Superior temporal gyrus (tissue), 1 donor: ENCODE measurements around the gene CARNS1.
"Not testable (repeated sequence)": the region's sequence is repeated elsewhere in the genome, so short reads cannot be mapped to it uniquely, and the experiment has no call there.

ENCODE experiments used
- DNase-seq: peaks from one replicate; pipeline ENCODE4 v3.0.0-alpha.2; 2016; ENCODE audit errors: extremely low spot score

CARNS1 gene

DNA sequence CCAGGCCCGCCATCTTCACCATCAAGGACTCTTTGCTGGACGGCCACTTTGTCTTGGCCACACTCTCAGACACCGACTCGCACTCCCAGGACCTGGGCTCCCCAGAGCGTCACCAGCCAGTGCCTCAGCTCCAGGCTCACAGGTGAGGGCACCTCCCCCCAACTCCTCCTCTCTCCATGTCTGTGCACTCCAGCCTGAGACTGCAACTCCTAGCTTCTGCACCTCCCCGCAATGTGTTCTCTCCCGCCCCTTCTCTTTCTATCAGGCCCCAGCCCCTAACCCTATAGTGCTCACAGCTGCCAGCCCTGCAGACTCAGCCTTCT, 19.3 kb upstream of the CARNS1 start:
- DNase-seq = no peak

DNA sequence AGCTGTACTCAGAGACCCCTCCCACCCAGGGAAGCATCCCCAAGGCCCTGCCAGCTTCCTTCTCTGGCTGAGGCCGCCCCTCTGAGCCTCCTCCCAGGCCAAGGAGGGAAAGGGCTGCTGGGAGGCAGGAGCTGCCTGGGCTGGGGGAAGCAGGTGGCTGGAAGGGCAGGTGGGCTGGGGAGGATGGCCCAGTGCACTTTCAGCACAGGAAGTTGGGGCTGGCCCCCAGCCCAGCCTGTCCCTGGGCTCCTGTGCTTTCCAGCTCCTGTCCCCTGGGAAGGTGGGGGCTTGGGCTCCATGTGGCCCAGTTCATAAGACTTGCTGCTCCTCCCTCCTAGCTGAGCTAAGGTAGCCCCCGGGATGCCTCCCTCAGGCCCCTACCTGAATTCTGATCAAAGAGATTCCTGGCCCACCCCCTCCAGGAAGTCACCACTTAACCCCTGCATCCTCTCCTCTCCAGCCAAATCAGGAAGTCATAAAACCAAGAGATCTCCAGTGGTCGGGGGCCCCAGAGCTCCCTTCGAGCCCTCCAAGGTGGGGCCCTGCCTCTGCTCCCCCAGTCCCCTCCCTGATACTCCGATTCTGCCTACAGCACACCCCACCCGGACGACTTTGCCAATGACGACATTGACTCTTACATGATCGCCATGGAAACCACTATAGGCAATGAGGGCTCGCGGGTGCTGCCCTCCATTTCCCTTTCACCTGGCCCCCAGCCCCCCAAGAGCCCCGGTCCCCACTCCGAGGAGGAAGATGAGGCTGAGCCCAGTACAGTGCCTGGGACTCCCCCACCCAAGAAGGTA, 18.7 kb upstream of the CARNS1 start:
- no peak for DNase-seq

DNA sequence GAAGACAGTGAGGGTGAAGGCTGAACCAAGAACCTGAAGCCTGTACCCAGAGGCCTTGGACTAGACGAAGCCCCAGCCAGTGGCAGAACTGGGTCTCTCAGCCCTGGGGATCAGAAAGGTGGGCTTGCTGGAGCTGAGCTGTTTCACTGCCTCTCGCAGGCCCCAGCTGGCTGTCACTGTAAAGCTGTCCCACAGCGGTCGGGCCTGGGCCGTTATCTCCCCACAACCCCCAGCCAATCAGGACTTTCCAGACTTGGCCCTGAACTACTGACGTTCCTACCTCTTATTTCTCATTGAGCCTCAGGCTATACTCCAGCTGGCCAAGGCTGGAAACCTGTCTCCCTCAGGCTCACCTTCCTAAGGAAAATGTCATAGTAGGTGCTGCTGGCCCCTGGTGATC, 17.9 kb upstream of the CARNS1 start:
- no peak for DNase-seq

DNA sequence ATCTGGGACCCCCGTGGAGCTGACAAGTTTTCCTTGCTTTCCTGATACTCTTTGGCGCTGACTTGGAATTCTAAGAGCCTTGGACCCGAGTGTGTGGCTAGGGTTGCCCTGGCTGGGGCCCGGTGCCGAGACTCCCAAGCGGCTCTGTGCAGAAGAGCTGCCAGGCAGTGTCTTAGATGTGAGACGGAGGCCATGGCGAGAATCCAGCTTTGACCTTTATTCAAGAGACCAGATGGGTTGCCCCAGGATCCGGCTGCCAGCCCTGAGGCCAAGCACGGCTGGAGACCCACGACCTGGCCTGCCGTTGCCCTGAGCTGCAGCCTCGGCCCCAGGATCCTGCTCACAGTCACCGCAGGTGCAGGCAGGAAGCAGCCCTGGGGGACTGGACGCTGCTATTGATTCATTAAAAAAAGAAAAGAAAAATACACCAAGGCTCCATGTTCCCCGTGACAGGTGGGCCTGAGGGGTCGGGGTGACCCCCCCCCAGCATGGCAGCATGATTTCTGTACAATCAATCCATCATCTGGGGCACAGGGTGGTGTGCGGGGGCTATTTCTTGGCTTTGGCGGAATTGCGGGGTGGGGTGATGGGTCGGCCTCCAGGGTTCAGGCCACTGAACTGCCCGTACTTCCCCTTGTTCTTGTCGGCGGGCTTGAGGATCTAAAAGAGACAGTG, 17.4 kb upstream of the CARNS1 start:
- DNase-seq = peak; percentile 6

DNA sequence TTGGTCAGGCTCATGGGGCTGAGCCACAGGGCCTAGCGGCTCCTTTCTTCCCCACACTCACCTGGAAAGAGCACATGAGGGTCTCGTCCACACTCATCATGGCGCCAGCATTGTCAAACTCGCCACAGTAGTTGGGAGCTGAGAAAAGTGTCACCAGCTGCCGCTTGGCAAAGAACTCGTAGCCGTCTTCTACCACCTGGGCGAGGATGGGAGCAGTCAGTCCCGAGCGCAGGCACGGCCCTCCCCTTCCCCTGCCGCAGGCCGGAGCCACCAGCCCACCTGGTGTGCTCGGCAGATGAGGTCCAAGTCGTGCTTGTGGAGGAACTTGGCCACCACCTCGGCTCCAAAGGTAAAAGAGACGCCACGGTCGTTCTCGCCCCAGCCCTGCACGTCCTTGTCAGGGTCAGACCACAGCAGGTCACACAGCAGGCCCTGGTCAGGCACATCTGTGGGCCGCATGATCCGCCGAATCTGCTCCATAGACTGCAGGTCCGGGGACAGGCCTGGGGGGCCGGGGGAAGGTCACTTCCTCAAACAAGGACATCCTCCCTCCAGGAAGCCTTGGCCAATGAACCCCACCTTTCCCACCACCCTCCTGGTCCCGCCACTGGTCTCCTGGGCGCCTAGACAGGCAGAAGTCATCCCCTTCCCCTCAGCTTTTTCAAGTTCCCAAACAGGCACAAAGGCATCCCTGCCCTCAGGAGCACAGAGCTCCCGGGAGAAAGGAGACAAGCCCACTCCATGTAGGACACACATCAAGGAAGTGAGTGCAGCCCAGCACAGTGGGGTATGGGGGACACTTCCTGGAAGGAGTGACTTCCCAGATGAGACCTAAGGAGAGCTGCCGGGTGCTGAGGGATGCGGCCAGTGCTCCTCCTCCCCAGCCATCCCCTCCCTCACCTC, 16.6 kb upstream of the CARNS1 start:
- DNase-seq = no peak

DNA sequence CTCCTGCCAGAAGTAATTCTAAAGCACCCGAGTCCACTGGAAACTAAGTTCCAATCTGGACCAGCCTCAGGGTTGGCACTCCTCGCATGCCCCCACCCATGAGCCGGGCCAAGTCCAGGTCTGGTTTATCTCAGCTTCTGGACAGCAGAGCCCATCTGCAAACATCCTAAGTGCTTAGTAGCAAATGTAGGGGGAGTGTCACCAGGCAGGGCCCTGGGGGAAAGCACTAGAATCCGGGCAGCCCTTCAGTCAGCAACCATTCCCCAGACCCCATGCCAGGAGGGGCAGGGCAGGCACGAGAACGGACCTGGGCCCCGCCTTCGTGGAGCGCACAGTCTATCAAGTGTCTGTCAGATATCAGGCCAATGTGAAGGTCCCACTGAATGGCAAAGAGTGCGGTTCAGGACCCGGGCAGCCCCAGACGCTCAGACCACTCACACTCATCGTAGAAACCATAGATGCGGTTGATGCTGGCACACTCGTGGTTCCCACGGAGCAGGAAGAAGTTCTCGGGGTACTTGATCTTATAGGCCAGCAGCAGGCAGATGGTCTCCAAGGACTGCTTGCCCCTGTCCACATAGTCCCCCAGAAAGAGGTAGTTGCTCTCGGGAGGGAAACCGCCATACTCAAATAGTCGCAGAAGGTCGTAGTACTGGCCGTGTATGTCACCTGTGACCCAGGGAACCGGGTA, 15.1 kb upstream of the CARNS1 start:
- DNase-seq = no peak

DNA sequence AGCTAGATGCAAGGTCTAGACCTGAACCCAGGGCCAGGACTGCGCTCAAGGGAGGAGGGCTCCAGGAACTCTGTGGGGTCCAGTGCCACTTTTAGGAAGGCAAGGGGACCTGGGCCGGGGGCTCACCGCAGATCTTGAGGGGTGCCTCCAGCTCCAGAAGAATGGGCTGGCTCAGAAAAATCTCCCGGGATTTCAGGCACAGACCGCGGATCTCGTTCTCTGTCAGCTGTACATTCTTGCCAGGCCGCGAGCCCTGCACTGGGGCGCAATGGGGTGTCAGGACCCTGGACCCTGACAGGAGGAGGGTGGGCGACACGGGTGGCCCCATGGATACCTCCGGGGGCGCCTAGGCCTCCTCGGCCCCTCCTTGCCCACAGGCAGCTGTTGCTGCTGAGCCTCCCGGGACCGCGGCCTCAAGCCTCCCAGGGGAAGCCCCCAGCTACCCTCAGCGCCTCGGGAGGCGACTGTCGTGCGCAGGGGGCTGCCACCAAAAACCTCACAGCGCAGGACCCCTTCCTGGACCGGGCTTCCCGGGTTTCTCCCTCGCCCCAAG, 14.5 kb upstream of the CARNS1 start:
- DNase-seq = no peak

DNA sequence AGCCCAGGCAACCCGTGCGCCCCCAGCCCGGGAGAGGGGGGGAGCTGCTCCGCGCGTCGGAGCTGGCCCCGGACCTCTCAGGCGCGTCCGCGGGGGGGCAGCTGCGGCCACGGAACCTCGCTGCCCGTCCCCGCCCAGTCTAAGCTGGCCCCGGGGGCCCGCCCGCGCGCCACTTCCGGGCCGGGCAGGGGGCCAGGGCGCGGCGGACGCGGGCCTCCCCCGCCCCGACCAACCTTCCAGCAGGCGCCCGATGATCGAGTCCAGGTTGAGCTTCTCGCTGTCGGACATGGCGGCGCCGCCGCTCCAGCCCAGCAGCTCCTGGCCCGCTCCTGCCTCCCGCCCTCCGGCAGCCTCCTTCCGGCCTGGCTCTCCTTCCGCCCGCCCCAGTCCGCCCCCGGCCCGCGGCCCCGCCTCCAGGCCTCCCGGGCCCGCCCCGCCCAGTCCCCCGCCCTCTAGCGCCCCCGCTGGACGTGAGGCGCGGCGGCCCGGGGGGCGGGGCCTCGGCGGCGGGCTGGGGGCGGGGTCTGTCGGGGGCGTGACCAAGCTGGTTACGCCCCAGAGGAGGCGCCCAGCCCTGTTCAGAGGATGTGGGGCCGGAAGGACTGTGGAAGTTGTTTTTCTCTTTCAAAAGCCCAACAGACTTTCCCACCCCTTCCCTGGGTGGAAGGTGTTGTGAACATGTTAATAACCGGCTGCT, 13.8 kb upstream of the CARNS1 start, which contains the start of gene PPP1CA:
Gene PPP1CA (minus strand): TSS at position 364 of the 697 bp plus-strand sequence. CDS start 76 bp downstream, at position 288.
- peak; percentile 86 for DNase-seq

DNA sequence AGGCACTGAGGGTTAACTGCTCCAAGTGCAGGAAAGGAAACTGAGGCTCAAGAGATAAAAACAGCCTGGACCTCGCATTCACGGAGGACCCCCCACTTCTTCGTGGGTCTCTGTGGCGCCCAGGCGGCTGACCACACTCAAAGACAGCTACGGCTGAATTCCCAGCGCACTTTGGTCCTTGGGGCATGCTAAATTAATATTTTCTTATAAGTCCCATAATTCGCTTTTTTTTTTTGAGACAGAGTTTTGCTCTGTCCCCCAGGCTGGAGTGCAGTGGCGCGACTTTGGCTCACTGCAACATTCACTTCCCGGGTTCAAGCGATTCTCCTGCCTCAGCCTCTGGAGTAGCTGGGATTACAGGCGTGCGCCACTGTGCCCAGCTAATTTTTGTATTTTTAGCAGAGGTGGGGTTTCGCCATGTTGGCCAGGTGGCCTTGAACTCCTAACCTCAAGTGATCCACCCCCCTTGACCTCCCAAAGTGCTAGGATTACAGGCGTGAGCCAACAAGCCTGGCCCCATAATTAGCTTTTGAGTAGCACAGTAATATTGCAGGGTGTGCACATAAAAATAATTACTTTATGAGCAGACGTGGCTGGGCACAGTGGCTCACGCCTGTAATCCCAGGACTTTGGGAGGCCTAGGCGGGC, 13.2 kb upstream of the CARNS1 start:
- not testable (repeated sequence) for DNase-seq

DNA sequence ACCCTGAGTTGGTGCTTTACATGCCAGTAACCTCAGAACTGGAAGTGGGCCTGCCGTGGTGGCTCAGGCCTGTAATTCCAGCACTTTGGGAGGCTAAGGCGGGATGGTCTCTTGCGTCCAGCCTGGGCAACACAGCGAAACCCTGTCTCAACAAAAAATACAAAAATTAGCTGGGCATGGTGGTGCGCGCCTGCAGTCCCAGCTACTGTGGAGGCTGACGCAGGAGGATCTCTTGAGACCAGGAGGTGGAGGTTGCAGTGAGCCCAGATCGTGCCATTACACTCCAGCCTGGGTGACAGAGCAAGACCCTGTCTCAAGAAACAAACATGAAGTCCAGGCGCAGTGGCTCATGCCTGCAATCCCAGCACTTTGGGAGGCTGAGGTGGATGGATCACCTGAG, 12.4 kb upstream of the CARNS1 start:
- DNase-seq = not testable (repeated sequence)

DNA sequence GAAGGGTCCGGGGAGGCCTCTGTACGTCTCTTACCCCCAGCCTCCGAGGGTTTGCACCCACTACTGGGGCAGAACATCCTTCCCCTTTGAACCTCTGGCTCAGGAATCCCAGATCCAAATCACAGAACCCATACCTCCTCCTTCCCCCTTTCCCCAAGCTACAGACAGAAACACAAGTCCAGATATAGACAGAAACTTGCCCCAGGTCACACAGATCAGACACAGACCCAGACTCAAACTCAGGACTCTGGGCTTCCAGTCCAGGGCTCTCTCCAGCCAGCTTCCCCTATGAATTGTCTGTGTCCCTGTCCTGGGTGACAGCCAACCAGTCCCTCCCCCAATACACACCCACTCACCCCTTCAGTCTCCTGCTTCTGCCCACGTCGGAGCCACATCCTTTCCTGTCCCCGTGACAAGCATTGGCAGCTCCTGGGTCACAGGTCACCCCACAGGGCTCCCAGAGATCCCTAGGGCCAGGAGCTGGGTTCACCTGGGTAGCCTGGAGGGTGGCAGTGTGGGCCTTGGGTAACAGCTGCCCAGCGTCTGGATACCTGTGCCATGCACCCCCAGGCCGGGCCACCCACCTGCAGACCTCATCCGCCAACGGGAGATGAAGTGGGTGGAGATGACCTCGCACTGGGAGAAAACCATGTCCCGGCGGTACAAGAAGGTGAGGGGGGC, 10.8 kb upstream of the CARNS1 start:
- peak; percentile 6 for DNase-seq

DNA sequence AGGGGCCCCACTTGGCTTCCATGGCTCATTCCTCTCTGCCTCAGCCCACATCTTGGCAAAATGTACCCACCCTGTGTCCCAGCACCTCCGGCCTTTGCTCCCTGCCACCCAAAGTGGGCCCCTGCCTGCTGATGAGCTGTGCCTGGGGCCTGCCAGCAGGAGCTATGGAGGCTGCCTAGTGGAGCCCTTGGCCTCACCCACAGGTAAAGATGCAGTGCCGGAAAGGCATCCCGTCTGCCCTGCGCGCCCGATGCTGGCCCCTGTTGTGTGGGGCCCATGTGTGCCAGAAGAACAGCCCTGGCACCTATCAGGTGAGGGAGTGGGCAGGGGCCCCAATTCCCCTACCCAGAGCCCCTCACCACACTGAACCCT, 10.3 kb upstream of the CARNS1 start:
- no peak for DNase-seq

DNA sequence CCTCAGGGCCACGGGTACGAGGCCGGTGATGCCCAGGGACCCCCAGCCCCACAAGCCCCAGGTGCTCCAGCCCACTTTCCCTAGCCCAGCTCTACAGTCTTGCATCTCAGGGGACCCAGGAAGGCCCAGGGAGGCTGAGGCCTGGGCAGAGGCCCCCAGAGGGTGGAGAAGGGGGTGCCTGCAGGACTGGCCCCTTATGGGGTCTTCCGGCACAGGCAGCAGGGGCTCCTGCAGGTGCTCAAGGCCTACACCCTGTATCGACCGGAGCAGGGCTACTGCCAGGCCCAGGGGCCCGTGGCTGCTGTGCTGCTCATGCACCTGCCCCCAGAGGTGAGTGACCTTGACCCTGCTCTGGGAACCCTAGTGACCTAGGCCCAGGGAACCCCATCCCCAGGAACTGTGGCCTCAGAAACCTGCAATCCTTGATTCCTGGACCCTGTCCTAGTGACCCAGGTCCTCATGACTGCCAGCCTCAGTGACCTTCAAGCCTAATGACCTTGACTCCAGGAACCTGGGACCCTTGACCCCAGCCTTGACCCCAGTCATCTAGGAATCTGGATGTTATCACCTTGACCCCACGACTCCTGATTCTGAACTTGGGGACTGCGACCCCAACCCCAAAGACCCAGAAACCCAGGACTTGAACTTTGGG, 9.7 kb upstream of the CARNS1 start:
- no peak for DNase-seq

DNA sequence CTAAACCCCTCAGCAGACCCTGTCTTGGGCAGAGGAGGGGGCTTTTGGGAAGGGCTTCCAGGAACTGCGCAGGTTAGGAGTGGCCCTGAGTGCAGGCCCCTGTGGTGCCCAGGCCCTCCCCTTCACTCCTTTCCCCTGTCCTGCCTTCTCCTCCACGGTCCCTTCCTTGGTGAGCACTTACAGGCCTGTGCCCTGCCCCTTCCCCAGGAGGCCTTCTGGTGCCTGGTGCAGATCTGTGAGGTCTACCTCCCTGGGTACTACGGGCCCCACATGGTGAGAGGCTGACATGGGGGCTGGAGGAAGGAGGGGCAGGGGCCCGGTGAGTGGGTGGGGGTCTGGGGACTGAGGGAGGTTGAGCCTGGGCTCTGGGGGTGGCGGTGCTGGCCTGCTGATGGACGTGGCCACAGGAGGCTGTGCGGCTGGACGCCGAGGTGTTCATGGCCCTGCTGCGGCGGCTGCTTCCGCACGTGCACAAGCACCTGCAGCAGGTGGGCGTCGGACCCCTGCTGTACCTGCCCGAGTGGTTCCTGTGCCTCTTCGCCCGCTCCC, 9.0 kb upstream of the CARNS1 start:
- DNase-seq = no peak

DNA sequence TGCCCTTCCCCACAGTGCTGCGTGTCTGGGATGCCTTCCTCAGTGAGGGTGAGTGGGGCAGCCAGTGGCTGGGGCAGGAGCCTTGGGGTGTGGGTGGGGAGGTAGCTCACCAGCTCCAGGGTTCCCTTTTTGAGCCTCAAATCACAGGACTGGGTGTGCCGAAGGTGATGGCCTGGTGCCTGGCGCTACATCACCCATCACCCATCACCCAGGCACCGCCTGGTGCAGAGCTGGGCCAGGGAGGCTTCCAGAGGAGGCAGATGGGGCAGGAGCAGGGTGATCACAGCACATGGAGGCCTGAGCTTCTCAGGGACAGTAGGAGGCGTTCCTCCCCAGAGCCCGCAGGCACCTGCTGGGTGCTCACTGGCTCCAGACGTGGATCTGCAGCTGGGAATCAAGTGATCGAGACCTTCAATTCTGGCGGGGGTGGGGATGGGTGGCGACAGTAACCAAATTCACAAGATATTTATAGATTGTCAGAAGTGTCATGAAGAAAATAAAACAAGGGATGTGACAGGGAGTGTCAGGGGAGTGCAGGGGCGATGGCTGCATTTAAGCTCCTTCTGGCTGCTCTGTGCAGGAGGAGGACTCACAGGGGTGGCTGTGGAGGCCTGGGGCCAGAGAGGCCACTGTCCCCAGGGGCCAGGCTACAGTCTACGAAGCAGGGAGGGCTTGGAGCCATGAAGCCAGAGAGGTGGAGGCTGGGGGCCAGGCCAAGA, 8.3 kb upstream of the CARNS1 start:
- DNase-seq = peak; percentile 74

DNA sequence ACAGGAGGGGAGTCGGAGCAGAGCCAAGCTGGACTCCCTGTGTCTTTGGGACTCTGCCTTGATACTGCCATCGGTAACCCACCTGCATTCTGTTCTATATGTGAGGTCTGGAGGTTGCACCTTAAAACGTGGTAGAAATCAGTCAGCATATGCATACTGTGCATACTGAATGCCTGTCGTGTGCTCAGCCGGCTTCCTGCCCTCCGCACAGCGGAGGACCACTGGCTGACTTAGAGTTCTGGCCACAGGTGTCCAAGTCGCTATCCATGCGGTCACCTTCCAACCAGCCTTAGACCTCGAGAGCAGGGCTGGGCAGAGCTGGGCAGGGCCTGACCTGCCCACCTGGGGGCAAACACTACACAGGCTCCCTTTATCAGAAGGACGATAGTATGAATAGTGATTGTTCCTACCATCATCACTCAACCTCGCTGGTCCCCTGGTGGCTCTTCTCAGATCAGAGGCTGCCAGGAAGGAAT, 7.8 kb upstream of the CARNS1 start:
- peak; percentile 19 for DNase-seq

DNA sequence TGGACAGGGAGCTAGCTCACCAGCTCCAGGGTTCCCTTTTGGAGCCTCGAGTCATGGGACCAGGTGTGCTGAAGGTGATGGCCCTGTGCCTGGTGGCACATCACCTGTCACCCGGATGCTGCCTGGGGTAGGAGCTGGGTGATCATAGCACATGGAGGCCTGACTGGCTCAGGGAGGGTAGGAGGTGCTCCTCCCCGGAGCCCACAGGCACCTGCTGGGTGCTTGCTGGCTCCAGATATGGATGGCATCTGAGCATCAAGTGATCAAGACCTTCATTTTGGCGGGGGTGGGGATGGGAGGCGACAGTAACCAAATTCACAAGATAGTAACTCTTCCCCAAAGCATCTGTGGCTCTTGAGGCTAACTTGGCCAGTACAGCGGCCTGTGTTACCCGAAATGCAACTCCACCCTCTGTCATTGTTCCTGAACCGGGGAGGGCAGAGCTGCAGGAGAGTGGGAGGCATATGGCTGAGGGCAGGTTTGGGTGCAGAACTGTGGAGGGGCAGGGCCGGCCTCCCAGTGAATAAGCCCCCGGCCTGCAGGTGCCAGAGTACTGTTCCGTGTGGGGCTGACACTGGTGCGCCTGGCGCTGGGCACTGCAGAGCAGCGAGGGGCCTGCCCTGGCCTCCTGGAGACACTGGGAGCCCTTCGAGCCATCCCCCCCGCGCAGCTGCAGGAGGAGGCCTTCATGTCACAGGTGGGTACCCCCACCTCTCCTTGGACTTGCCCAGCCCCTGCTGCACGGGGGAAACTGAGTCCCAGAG, 6.9 kb upstream of the CARNS1 start:
- peak; percentile 7 for DNase-seq
